EH (cell line): ENCODE measurements around the gene IFRD1.
A peak's percentile ranks its signal among the peaks of the same experiment; 100 is the strongest.

Experiments used
- DNase-seq: peaks from one replicate; pipeline ENCODE4 v3.0.0-alpha.2; 2015; ENCODE audit warnings: low read depth

The IFRD1 gene, protein sequence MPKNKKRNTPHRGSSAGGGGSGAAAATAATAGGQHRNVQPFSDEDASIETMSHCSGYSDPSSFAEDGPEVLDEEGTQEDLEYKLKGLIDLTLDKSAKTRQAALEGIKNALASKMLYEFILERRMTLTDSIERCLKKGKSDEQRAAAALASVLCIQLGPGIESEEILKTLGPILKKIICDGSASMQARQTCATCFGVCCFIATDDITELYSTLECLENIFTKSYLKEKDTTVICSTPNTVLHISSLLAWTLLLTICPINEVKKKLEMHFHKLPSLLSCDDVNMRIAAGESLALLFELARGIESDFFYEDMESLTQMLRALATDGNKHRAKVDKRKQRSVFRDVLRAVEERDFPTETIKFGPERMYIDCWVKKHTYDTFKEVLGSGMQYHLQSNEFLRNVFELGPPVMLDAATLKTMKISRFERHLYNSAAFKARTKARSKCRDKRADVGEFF

DNA sequence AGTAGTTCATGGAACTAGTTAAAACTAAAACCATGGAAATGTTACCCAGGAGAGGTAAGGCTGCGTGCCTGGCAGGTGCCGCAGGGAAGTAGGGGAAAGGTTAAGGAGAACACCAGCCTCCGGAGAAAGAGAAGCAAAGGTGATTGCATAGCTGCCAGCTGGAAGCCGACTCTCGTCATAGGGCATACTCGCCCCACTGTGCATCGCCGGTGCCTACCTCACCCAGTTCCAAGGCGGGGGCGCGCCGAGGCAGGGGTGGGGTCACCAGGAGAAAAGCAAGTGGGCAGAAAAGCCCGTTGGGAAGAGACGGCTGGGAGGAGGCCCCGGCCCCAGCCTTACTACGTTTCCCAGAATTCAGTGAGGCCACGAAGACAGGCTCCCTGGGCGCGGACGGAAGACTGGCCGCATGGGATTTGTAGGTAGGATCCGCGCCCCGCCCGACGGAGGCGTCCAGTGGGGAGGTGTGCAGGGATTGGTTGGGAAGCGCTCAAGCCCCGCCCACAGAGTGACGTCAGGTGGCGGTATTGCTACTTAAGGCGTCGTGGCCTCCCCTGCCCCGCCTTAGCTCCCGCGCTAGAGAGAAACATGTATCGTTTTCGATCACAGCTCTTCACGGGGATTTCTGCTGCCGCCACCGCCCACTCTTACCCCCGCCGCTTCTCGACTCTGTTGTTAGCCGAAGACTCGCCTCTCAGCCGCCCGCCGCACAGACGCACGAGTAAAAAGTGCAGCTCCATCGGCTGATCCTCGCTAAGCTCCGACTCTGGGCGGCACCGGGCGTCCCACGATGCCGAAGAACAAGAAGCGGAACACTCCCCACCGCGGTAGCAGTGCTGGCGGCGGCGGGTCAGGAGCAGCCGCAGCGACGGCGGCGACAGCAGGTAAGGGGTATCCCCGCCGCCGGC lies at the start of gene IFRD1:
TSS of gene IFRD1 (plus strand) at position 559 of the 905 bp plus-strand sequence. CDS start at position 788, 229 bp downstream.
- peak; percentile 98 for DNase-seq

DNA sequence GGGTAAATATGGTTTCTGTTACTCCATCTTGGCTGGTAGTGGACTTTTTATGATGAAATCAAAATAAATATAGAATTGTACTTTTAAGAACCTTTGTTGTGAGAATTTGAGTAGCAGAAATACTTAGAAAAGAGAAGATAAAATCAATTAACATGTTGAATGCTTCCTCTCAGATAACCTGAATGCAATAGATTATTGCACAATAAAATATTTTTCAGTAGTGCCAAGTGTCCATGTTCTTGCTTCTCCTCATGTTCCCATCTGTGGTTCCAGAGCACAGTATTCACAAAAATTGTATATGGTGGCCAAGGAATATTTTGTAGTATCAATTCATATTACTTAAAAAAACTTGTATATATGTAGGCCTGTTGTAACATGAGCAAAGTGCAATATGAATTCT lies 45.9 kb upstream of the IFRD1 start:
- no peak for DNase-seq

DNA sequence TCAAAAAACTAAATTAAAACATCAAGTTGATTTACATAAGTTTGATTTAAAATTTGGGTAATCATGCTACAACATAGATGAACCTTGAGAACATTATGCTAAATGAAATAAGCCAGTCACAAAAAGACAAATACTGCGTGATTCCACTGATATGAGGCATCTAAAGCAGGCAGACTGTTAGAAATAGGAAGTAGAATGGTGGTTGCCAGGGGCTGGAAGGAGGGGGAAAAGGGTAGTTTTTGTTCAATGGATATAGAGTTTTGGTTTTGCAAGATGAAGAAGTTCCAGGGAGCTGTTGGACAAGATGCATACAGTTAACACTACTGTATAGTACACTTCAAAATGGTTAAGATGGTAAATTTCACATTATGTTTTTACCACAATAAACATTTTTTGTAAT lies 45.0 kb upstream of the IFRD1 start:
- no peak for DNase-seq

DNA sequence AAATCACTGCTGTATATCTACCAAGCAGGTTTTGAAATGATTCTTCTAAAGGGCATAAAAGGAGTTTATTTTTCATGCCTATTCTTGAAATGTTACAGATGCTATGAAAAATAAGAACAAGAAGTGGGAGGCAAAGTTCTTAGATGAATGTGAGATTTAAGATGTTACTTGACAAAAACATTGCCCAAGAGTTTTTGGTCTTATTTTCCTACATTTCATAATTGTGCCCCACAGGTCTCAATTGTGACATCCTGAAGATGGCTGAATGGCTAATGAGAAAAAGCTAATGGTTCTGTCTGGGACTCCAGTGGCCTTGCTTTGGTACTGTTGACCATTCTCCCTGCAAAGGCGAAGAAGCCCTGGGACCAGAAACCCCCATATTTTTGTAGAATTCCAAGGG lies 43.0 kb upstream of the IFRD1 start:
- DNase-seq: no peak

DNA sequence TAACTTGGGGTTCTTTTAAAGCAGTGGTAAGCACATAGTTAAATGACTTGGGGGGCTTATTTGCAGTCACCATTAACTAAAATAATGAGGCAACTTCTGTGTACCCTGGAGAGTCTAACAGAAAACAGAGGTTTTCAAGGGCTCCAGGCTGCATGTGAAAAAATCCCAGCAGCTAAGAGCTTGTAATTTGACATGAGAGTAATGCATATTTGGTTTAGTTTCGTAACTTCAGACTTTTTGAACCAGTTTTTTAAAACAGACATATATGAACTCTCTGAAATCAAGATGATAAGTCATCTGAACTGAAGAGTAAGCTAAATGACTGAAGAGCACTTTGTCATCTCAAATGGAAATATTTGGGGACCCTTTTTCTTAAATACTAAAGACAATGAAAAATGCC lies 40.2 kb upstream of the IFRD1 start:
- DNase-seq: no peak

DNA sequence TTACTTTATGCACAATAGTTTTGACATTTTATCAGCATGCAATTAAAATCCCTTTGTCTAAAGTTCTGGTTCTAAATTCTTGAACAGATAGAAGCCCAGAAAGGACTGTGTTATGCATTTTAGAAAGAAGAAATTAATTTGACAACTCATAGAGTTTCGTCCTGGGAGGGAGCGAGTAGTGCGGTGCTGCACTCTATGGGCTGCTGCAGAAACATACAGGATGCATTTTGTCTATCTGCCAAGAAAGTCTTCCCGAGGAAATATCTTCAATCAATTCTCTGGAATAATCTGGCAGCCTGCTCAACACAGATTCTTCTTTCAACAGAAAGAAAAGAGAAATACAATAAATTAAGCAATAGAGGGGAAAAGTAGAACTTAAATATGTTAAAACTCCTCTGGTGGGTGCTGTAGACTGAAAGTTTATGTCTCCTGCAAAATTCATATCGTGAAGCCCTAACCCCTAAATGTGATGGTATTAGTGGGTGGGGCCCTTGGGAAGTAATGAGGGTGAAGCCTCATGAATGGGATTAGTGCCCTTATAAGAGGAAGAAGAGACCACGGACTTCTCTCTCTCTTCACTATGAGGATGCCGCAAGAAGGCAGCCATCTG lies 39.0 kb upstream of the IFRD1 start:
- peak; percentile 39 for DNase-seq

DNA sequence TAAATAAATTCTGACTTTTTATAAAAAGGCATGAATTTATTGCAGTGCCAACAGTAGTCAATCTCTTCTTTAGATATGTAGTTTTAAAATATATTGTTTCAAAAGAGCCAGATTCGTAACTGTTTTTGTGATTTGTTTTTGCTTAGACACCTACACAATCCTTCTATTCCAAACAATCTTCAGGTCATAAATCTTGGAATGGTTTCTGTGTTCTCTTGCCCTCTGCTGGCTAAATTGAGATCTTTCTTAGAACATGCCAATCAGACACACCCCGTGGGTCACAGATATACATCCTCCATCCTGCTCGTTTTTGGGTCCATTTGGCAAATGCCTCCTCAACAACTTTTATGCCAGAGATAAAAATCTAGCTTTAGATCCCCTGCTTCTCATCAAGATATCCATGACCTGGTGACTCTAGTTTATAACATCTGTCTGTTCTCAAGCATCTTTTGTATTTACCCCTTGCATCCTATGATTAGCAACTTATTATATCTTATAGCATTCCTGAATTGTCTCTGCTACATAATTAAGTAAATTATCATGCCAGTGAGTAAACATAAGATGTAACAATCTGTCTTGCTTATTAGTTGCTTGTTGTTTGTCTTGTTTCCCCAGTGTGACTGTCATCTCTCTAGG lies 35.3 kb upstream of the IFRD1 start:
- peak; percentile 50 for DNase-seq

DNA sequence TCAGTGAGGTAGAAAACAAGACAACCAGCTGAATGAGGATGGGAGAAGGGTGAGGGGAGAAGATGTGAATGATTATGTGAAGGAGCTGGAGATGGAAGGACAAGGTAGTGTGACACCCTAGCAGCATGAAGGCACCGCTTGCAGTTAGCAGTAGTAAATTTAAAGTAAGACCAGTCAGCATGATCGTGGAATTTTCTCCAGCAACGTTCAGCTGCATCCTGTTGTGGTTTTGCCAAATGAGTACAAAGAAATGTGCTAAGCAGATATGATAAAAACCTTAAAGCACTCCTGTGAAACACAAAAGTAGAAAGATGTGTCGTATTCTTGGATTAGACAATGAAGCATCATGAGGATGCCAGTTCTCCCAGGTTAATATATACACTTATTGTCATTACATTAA lies 34.1 kb upstream of the IFRD1 start:
- DNase-seq: peak; percentile 50

DNA sequence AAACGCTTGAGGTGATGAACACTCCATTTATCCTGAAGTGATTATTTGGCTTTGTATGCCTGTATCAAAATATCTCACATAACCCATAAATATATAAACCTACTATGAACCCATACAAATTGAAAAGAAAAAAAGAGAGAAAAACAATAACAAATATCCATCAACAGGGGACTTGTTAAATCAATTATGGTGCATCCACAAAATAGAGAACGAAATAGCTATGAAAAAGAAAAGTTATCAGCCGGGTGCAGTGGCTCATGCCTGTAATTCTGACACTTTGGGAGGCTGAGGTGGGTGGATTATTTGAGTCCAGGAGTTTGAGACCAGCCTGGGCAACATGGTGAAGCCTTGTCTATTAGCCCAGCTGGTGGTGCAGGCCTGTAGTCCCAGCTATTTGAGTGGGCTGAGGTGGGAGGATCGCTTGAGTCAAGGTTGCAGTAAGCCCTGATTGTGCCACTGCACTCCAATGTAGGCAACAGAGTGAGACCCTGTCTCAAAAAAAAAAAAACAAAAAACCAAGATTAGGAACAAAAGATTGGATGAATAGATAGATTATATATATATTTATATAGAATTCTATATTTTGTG lies 30.6 kb upstream of the IFRD1 start:
- DNase-seq: no peak

DNA sequence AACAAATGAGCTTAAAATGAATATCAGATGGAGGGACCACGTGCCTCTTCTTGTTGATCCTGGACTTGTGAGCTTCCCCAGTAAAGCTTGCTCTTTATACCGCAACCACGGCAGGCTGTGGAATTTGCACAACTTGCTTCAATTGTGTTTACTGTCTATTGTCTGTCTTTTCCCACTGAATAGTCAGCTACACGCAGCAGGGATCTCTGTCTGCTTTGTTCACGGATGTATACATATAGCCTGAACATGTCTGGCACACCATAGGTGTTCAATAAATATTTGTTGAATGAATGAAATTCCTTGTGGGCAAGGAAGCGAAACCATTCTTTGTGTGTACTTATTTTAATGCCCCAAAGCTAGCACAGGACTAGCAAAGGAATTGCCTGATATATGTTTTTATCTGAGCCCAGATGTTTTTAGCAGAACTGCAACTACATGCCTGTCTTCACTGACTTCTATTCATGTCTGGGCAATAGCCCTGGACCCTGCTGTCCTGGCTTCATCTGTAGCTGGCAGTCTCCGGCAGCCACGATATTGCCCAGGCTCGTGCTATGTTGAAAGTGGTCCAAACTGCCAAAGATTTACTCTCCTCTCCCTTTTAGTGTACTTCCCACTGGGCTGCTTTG lies 29.9 kb upstream of the IFRD1 start:
- peak; percentile 50 for DNase-seq

DNA sequence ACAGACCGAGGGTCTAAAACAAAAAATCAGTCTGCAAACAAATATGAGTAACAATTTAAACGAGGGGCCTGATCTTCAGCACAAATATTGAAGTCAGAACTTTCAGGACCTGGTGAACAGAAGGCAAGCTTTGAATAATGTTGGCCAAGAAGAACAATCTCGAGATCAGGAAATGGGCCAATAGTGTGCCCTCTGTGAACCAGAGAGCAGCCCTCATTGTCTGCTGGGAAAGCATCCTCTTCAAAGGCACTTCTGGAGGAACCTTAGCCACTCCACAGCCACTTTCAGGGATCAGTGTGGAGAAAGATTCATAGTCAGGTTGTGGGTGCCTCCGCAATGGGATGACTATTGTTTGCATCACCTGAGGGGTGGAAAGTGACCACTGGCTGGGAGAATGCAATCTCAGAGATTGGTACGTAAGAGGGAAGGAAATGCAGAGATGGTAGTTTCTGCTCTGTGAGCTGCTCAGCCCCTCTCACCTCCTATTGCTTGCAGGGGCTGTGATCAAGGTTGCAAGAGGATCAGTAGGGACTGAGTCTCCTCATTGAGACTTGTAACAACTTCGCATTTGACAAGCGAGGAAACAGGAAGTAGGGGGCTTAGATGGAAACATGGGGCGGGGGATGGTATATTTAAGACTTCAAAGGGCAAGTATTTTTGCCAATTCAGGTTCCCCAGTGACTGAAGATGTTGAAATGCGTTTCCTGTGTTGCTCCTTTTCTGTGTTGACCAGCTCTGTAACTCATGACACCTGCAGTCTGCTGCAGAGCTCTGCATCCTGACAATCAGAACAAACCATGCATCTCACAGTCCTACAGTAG lies 28.4 kb upstream of the IFRD1 start:
- DNase-seq: no peak

DNA sequence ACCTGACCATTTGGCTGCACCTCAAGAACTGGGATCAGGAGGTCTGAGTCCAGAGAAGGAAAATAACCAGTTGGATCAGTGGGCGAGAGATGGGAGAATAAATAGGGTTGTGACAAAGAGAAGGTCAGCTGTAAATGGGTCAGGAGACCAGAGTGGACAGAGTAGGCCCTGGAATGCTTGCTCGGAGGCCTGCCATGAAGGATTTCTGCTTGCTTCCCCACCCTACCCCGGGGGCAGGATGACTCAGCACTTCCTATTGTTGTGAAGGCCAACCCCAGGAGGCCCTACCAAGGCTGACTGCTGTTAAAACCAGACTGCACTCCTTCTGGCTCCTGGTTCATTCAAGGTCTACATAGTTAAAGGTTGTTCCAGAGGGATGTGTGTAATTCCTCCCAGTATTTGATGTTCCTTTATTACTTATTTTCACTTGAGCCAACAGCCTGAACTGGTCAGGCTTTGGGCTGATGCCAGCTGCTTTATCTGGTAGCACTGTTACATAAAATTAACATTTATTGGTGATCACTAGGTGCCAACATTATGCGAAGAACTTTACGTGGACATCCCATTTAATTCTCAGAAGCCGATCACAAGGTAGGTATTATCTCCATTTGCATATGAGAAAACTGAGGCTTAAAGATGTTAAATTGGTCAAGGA lies 27.3 kb upstream of the IFRD1 start:
- DNase-seq: peak; percentile 96

DNA sequence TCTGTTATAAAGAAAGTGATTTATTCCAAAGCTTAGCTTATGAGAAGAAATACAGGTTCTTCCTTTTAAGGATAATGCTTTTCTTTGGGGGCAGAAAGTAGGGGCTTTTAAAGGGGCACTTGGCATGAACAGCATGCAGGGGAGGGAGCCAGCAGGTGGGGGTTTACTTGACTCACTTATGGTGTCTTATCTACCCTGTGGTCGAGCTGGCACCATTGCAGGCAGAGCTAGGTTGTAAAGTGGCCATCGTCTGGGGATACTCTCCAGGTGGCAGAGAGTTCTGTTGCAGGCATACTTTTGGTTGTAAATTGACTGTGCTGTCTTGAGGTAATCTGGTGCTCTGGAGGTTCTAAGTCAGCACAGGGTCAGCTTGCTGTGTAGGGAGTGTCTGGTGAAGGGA lies 26.3 kb upstream of the IFRD1 start:
- no peak for DNase-seq

DNA sequence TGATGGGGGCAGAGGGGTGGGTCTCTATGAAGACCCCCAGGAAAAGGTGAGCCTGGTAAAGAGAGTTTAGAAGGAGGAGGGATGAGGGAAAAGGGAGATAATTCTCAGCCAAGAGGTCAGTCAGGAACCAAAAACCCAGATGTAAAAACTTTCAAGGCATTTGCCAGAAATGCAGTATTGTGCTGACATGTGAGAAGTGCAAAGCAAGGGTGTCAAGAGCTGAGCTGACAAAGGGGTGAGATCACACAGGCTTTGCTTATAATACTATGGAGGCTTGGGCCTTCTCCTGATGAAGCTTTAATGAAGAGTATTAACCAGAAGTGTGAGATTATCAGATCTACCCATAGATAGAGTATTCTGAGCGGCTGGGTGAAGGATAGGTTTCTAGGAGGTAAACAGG lies 22.3 kb upstream of the IFRD1 start:
- DNase-seq: no peak

DNA sequence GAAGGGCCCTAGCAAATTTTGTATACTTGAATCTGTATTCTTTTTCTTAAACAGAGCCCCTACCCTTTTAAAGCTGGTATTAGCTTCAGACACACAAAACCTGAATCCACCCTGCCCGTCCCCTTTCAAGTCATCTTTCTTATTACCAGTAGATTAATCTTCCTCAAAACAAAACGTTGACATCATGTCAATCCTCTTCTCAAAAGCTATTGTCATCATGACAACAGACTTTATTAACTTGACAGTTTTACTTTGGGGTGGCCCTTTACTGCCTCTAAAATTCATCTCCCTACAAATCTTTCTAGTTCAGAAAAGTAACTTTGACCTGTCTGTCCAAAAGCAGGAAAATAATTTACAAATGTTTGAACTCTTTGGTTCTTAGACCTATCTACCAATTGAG lies 21.5 kb upstream of the IFRD1 start:
- DNase-seq: no peak

DNA sequence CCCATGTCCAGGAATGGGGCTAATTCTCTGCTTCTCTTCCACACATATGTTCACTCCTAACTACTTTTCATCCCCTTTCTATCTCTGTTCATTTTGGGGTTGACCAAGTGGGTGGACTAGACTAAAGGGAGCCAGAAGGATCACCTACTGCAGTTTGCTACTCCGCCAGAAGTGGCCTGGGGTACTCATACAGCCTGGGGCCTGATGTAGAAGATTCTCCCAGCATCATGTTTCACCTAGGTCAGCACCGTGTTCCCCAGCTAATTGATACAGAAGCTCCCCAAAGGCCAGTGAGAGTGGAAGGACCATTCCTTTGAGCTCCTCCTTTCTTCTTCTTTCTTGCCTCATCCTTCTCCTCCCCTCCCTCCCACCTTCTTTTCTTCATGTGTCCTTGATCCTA lies 19.6 kb upstream of the IFRD1 start:
- DNase-seq: no peak

DNA sequence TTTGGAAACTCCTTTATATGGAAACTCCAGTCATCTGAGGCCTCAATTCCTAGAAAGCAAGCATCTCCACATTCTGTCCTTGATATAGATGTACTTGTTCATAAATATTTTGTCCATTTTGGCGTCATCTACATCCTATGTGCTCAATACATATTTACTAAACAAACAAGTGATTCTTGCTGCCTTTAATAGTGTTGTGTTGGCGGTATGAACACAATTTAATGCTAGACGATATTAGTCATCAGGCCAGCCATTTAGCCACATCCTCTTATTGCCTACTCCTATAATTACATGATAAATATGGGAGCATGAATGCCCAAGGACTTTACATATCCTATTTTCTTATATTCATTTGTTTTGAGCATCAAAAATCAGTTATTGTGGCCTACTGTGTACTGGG lies 18.5 kb upstream of the IFRD1 start:
- peak; percentile 26 for DNase-seq

DNA sequence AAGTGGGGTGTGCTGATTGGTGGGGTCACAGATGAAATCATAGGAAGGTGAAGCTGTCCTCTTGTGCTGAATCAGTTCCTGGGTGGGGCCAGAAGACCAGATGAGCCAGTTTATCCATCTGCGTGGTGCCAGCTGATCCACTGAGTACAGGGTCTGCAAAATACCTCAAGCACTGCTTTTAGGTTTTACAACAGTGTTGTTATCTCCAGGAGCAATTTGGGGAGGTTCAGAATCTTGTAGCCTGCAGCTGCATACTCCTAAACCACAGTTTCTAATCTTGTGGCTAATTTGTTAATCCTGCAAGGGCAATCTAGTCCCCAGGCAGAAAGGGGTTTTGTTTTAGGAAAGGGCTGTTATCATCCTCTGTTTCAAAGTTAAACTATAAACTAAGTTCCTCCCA lies 17.0 kb upstream of the IFRD1 start:
- no peak for DNase-seq

DNA sequence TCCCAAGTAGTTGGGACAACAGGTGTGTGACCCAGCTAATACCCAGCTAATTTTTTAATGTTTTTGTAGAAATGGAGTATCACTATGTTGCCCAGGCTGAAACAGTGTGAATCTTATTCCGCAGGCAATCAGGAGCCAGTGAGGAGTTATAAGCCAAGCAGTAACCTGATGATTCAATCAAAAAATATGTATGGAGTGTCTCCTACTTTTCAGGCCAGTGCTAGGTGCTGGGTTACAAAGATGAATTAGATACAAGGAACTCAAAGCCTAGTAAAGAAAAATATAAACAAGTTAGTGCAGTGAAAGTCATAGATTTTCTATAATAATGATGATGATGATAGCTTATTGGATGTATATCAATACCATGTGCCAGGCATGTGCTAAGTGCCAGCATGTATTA lies 13.2 kb upstream of the IFRD1 start:
- DNase-seq: peak; percentile 77

DNA sequence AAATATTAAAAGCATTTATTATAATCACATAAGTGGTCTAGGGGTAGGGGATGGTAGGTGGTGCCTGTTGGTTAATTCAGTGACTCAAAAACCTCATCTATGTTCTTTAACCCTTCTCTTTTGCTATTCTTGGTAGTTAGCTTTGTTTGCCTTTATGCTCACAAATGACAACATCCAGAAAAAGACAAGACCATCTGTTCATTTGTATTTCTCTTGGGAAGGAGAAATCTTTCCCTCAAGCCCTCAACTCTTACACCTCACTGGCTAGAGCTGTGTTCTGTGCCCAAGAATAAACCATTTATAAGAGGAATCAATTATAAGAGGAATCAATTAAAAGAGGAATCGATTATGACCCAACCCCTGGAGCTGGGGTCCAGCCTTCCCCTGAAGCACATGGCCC lies 10.8 kb upstream of the IFRD1 start:
- DNase-seq: no peak
